HepG2 (cell line): ENCODE data around the gene GUCY1A2.

Experiments
- ATF2 ChIP-seq: sonication (generic); formaldehyde crosslinking; IDR thresholded peaks from 2 replicates; pipeline ENCODE4 v1.4.0; 2020; ENCODE audit warnings: missing genetic modification reagents
- BCLAF1 ChIP-seq: fragments of 450-650 bp; IDR thresholded peaks from 2 replicates; pipeline ENCODE4 v1.6.1; 2017; ENCODE audit warnings: mild to moderate bottlenecking
- CTCF ChIP-seq: sonication (generic); formaldehyde crosslinking; IDR thresholded peaks from 2 replicates; pipeline ENCODE4 v1.5.0; 2020; ENCODE audit warnings: mild to moderate bottlenecking, missing genetic modification reagents, moderate library complexity
- HMGA1 ChIP-seq: sonication (generic); formaldehyde crosslinking; conservative IDR thresholded peaks from 2 replicates; pipeline ENCODE4 v1.4.0; 2020; ENCODE audit warnings: missing genetic modification reagents
- KLF12 ChIP-seq: sonication (generic); formaldehyde crosslinking; IDR thresholded peaks from 2 replicates; pipeline ENCODE4 v1.4.0; 2020; ENCODE audit warnings: missing genetic modification reagents, borderline replicate concordance
- NKX3-1 ChIP-seq: sonication (generic); formaldehyde crosslinking; IDR thresholded peaks from 2 replicates; pipeline ENCODE4 v1.5.0; 2020; ENCODE audit warnings: missing genetic modification reagents
- PLRG1 ChIP-seq: fragments of 450-650 bp; conservative IDR thresholded peaks from 2 replicates; pipeline ENCODE4 v1.6.1; 2016
- POLR2AphosphoS5 ChIP-seq: IDR thresholded peaks from 2 replicates; pipeline ENCODE4 v1.6.1; 2012; ENCODE audit warnings: low read depth, low read length
- SOX6 ChIP-seq, 2 experiments: fragments of 450-650 bp in 1 of 2; sonication (generic) in 1 of 2; formaldehyde crosslinking in 1 of 2; IDR thresholded peaks; 2 replicates each; pipeline versions ENCODE4 v1.4.0 to v1.6.1; 2017 to 2020; ENCODE audit warnings: antibody characterized with exemption in 1 of 2, mild to moderate bottlenecking in 1 of 2, missing genetic modification reagents in 1 of 2
- ZBTB39 ChIP-seq: sonication (generic); formaldehyde crosslinking; IDR thresholded peaks from 2 replicates; pipeline ENCODE4 v1.5.0; 2020; ENCODE audit warnings: missing genetic modification reagents
- ZFP36 ChIP-seq: fragments of 150-350 bp; IDR thresholded peaks from 2 replicates; pipeline ENCODE4 v1.6.1; 2018; ENCODE audit warnings: borderline replicate concordance, low read length, low read depth; ENCODE audit not compliant: partially characterized antibody
- ZNF768 ChIP-seq: sonication (generic); formaldehyde crosslinking; IDR thresholded peaks from 2 replicates; pipeline ENCODE4 v1.4.0; 2020; ENCODE audit warnings: missing genetic modification reagents

GRCh38 chr11:106702805-106703204 is 315.5 kb downstream of the GUCY1A2 start:
- TF ChIP-seq ZFP36 (no peak), ZNF768 (CRISPR knock-in tag) (no peak), ZBTB39 (CRISPR knock-in tag) (no peak), CTCF (CRISPR knock-in tag) (no peak), KLF12 (CRISPR knock-in tag) (no peak), BCLAF1 (no peak), HMGA1 (no peak), NKX3-1 (no peak), POLR2AphosphoS5 (no peak), SOX6 (IDR thresholded peaks at IDR 0.05) (no peak), SOX6 (CRISPR knock-in tag; IDR thresholded peaks at IDR 0.05) (no peak), PLRG1 (no peak), ATF2 (no peak)
